Measurements from ENCODE around the gene KCNH2. TPM values are rescaled to one million over a fixed set of nuclear protein-coding genes. Genes with fewer than 3 reads are reported as not detected.

KCNH2 gene
- polyA plus RNA-seq, 4 donors = 9.8 to 17.5 (median 15.7) TPM

- no peak for DNase-seq (ENCODE audit: low read depth in 4 of 4, low spot score in 3 of 4)
Measured at GRCh38 chr7:150962553-150963399, 15.3 kb downstream of the KCNH2 start.

GRCh38 chr7:150962290-150962552, 15.9 kb downstream of the KCNH2 start:
- DNase-seq (ENCODE audit: low read depth in 4 of 4, low spot score in 3 of 4) = no peak

- no peak for DNase-seq (ENCODE audit: low read depth in 4 of 4, low spot score in 3 of 4)
Measured at GRCh38 chr7:150961510-150962289, 16.4 kb downstream of the KCNH2 start.

GRCh38 chr7:150959739-150960734, 18.1 kb downstream of the KCNH2 start:
- DNase-seq (ENCODE audit: low read depth in 4 of 4, low spot score in 3 of 4) = no peak

GRCh38 chr7:150959081-150959480, 19.0 kb downstream of the KCNH2 start:
- DNase-seq (ENCODE audit: low read depth in 4 of 4, low spot score in 3 of 4) = no peak

- DNase-seq (ENCODE audit: low read depth in 4 of 4, low spot score in 3 of 4) = no peak
Measured at GRCh38 chr7:150958597-150958996, 19.5 kb downstream of the KCNH2 start.

GRCh38 chr7:150958062-150958552, 20.0 kb downstream of the KCNH2 start:
- DNase-seq (ENCODE audit: low read depth in 4 of 4, low spot score in 3 of 4) = no peak

- DNase-seq (ENCODE audit: low read depth in 4 of 4, low spot score in 3 of 4) = no peak
Measured at GRCh38 chr7:150957133-150958020, 20.7 kb downstream of the KCNH2 start.

GRCh38 chr7:150956395-150957132, 21.6 kb downstream of the KCNH2 start:
- no peak for DNase-seq (ENCODE audit: low read depth in 4 of 4, low spot score in 3 of 4)

GRCh38 chr7:150955519-150956394, 22.4 kb downstream of the KCNH2 start:
- DNase-seq (ENCODE audit: low read depth in 4 of 4, low spot score in 3 of 4) = no peak

GRCh38 chr7:150954986-150955518, 23.1 kb downstream of the KCNH2 start:
- DNase-seq (ENCODE audit: low read depth in 4 of 4, low spot score in 3 of 4) = no peak

- no peak for DNase-seq (ENCODE audit: low read depth in 4 of 4, low spot score in 3 of 4)
Measured at GRCh38 chr7:150954201-150954985, 23.7 kb downstream of the KCNH2 start.

- no peak for DNase-seq (ENCODE audit: low read depth in 4 of 4, low spot score in 3 of 4)
Measured at GRCh38 chr7:150953061-150953997, 24.8 kb downstream of the KCNH2 start.

GRCh38 chr7:150952331-150953050, 25.6 kb downstream of the KCNH2 start:
- no peak for DNase-seq (ENCODE audit: low read depth in 4 of 4, low spot score in 3 of 4)

GRCh38 chr7:150951521-150951920, 26.6 kb downstream of the KCNH2 start:
- no peak for DNase-seq (ENCODE audit: low read depth in 4 of 4, low spot score in 3 of 4)
